IPS-20b (cell line): ENCODE results near the gene LHFPL3.

Experiments
- H3K27ac ChIP-seq: one replicate; pipeline ENCODE4 v1.5.1; 2013; ENCODE audit warnings: low read length
- H3K27me3 ChIP-seq: 2 replicates; pipeline ENCODE4 v1.6.1; 2013; ENCODE audit warnings: mild to moderate bottlenecking, low read length, inconsistent platforms; ENCODE audit not compliant: insufficient read depth
- H3K36me3 ChIP-seq: 2 replicates; pipeline ENCODE4 v1.6.1; 2013; ENCODE audit warnings: low read depth, mild to moderate bottlenecking, inconsistent platforms, low read length, moderate library complexity; ENCODE audit not compliant: insufficient read depth
- H3K4me1 ChIP-seq: 2 replicates; pipeline ENCODE4 v1.6.1; 2013; ENCODE audit warnings: mild to moderate bottlenecking, control low read depth, inconsistent platforms, low read length, moderate library complexity; ENCODE audit not compliant: insufficient read depth
- H3K4me3 ChIP-seq: 2 replicates; pipeline ENCODE4 v1.5.1; 2013; ENCODE audit warnings: mild to moderate bottlenecking, low read length, inconsistent platforms
- H3K9ac ChIP-seq: 2 replicates; pipeline ENCODE4 v1.6.1; 2013; ENCODE audit warnings: low read depth, mild to moderate bottlenecking, inconsistent platforms, low read length, moderate library complexity
- H3K9me3 ChIP-seq: 2 replicates; pipeline ENCODE4 v1.6.1; 2013; ENCODE audit warnings: mild to moderate bottlenecking, low read depth, low read length, inconsistent platforms; ENCODE audit not compliant: insufficient read depth

Gene LHFPL3

DNA sequence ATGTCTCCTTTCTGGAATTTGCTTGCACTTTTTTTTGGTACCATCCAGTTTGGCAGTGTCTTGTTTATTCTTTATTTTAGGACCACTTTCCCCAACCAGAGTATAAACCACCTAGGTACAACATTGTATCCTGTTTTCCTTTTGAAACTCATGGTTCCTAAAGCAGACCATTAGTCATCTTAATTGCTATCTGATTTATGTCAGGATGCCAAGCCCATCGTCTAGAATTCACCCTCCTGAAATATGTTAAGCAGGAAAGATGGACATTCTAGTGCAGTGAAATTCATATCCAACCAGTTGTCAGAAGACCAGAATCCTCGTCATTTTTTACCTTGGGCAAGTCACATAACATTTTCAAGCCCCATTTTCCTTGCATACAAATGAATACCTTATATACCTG lies 462.0 kb downstream of the LHFPL3 start:
- H3K36me3 ChIP-seq, result no peaks in the 10 kb centered on the region
- H3K27me3 ChIP-seq, result no peaks in the 10 kb centered on the region
- no peak overlapping the region for H3K4me3 ChIP-seq
- no peak overlapping the region for H3K9ac ChIP-seq
- H3K27ac ChIP-seq, result no peak overlapping the region
- no peaks in the 10 kb centered on the region for H3K4me1 ChIP-seq
- no peaks in the 10 kb centered on the region for H3K9me3 ChIP-seq

DNA sequence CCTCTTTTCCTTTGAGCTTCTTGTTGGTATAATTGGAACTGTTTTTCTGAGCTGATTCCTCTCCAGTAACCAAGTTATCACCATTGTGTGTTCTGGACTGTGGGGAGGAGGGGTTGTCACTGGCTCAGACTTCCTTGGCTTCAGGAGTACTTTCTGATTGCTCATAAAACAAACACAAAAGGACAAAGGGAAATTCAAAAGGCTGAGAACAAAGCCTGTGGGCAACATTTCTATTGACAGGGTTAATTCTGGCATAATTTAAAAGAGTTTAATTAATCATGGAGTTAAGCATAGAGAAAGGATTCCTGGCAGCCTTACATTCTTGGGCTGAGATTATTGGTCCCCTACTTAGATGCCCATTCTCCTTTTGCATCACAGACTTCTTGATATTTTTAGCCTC lies 462.7 kb downstream of the LHFPL3 start:
- H3K9me3 ChIP-seq, result no peaks in the 10 kb centered on the region
- no peak overlapping the region for H3K4me3 ChIP-seq
- no peaks in the 10 kb centered on the region for H3K27me3 ChIP-seq
- no peaks in the 10 kb centered on the region for H3K36me3 ChIP-seq
- no peak overlapping the region for H3K27ac ChIP-seq
- no peaks in the 10 kb centered on the region for H3K4me1 ChIP-seq
- no peak overlapping the region for H3K9ac ChIP-seq

DNA sequence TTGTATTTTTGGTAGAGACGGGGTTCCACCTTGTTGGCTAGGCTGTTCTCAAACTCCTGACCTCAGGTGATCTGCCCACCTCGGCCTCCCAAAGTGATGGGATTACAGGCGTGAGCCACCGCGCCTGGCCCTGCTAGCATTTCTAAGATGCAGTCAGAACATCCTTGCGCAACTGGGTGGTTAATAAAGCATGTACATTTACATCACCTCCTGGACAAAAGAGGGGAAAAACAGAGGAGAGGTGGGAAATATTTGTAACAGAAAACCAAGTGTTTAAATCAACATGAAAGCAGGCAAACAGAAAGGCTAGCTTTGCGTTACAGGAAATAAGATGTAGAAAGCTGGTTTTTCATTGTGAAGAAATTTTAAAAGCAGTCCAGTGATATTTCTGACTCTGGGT lies 464.7 kb downstream of the LHFPL3 start:
- no peaks in the 10 kb centered on the region for H3K4me1 ChIP-seq
- no peak overlapping the region for H3K9ac ChIP-seq
- H3K36me3 ChIP-seq, result no peaks in the 10 kb centered on the region
- no peaks in the 10 kb centered on the region for H3K27me3 ChIP-seq
- no peaks in the 10 kb centered on the region for H3K9me3 ChIP-seq
- no peak overlapping the region for H3K4me3 ChIP-seq
- no peak overlapping the region for H3K27ac ChIP-seq

DNA sequence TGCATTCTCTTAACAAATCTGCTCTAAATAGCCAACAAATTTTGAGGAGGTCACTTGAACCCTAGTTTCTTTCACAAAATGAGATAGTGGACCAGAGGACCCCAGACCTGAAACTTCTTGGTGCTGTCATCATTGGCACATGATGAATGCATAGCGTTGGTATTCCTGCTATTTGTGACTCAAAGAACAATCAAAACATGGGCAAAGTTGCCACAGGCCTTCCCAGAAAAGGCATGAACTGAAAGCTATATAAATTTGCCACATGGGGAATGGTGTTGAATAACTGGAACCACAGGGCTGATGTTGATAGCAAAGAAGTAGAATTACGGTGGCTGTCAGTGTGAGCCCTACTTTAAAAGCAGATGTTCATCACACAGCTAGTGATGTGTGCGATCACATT lies 465.8 kb downstream of the LHFPL3 start:
- H3K36me3 ChIP-seq, result no peaks in the 10 kb centered on the region
- H3K9ac ChIP-seq, result no peak overlapping the region
- no peak overlapping the region for H3K4me3 ChIP-seq
- no peaks in the 10 kb centered on the region for H3K9me3 ChIP-seq
- H3K27ac ChIP-seq, result no peak overlapping the region
- H3K4me1 ChIP-seq, result no peaks in the 10 kb centered on the region
- H3K27me3 ChIP-seq, result no peaks in the 10 kb centered on the region

DNA sequence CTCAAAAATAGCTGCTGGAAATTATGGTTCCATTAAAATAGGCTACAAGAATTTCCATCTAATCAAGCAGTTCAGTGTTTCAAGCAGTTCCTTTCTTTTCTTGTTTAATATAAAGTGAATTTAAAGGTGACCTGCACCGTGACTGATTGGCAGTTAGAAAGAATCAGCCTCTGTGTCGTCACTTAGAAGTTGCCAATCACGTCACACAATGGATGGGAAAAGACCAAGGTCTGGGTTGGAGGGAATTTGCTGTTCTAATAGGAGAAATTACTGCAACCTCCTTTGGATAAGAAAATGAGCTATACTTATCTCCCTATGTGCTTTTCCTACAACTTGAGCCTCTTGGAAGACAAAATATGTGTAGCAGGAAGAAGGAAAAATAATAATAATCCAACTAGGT lies 466.2 kb downstream of the LHFPL3 start:
- no peaks in the 10 kb centered on the region for H3K27me3 ChIP-seq

DNA sequence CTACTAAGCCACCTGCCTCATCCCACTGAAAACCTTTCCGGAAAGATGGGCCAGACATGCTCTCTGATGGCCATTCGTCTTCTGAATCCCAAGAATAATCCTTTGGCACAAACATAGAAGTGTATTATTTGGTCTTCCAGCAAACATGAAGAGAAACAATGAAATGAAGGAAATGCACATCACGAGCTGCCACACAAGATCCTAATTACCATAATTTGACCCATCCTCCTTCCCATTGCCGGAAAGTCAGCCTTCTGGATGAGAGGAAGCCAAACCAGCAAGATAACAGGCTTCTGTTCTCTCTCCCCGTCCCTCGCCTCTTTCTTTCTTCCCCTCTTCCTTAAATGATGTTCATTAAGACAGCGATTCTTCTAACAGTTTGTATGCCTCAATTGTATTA lies 466.7 kb downstream of the LHFPL3 start:
- H3K36me3 ChIP-seq, result no peaks in the 10 kb centered on the region
- no peak overlapping the region for H3K4me3 ChIP-seq
- no peak overlapping the region for H3K9ac ChIP-seq
- H3K27ac ChIP-seq, result no peak overlapping the region
- no peaks in the 10 kb centered on the region for H3K9me3 ChIP-seq
- no peaks in the 10 kb centered on the region for H3K4me1 ChIP-seq
- no peaks in the 10 kb centered on the region for H3K27me3 ChIP-seq

More for the DNA sequence above, 466.2 kb downstream of the LHFPL3 start:
- Histone ChIP-seq H3K9me3 (no peaks in the 10 kb centered on the region), H3K4me3 (no peak overlapping the region), H3K4me1 (no peaks in the 10 kb centered on the region), H3K9ac (no peak overlapping the region), H3K36me3 (no peaks in the 10 kb centered on the region), H3K27ac (no peak overlapping the region)

DNA sequence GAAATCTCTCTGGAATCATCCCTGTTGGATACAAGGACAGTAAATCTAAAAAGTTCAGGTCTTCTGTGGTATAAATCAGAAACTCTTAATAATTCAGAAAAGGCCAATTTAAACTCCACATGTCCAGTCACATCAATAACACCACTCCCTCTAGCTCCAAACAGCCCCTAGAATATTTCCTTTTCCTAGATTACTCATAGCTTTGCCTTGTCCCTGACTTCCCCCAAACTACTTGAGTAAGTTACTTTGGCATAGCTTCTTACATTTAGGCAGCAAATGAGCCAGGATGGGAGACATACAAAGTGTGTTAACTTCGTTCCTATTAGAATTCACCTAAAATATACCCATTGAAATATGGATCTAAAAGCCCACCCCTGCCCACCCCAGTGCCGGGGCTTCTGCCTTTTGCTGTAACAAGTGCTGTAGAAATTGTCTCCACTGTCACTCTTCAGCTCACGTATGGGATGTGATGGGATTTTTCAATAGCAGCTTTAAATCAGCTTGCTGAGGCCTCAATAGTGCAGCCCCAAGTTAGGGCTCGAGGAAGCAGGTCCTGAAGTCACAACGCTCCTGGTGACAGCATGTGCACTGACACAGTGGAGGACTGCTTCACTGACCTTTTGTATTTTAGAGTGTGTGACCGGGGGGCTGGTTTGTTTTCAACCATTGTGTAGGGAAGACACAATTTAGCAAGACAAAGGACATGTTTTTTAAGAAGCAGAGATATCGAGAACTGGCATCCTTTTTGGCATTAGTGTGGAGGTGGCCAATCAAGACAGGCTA lies 467.4 kb downstream of the LHFPL3 start:
- Histone ChIP-seq H3K9me3 (no peaks in the 10 kb centered on the region), H3K4me3 (no peak overlapping the region), H3K36me3 (no peaks in the 10 kb centered on the region), H3K4me1 (no peaks in the 10 kb centered on the region), H3K27me3 (no peaks in the 10 kb centered on the region), H3K27ac (no peak overlapping the region), H3K9ac (no peak overlapping the region)

DNA sequence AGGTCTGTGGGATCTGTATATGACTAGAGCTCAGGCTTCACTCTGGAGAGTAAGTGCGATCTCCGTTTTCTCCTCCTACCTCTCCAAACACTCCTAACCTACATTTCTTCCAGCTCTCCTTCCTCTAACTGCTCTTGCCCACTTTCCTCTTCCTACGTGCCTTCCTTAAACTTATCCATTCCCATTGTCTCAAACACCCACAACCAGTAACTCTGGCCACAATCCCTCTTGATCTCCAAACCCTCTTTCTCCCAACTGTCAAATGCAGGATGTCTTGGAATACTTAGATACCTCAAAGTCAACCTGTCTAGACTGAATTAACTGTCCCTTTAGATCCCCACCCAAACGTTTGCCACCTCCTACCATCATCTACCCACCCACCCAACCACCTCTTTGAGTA lies 471.9 kb downstream of the LHFPL3 start:
- Histone ChIP-seq H3K9me3 (no peaks in the 10 kb centered on the region), H3K4me1 (no peaks in the 10 kb centered on the region), H3K27me3 (no peaks in the 10 kb centered on the region), H3K36me3 (no peaks in the 10 kb centered on the region), H3K27ac (no peak overlapping the region), H3K4me3 (no peak overlapping the region), H3K9ac (no peak overlapping the region)

DNA sequence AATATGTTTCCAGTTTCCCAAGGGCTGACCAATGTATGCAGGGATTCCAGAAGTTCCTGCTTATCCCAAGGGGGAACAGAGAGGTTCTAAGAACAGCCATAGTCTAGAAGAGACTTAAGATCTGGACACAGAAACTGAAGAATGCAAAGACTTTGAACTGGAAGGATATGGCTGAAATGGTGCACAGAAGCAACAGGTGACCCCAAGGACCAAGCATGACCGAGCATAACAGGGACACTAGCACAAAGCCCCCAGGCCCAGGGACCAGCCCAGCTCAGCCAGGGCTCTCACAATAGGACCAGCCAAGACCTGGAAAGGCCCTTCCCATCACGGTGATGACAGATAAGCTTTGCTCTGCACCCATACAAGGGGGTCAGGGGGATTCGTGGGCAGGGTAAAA lies 472.6 kb downstream of the LHFPL3 start:
- Histone ChIP-seq H3K9ac (no peak overlapping the region), H3K9me3 (no peaks in the 10 kb centered on the region), H3K27ac (no peak overlapping the region), H3K36me3 (no peaks in the 10 kb centered on the region), H3K27me3 (no peaks in the 10 kb centered on the region), H3K4me3 (no peak overlapping the region), H3K4me1 (no peaks in the 10 kb centered on the region)

DNA sequence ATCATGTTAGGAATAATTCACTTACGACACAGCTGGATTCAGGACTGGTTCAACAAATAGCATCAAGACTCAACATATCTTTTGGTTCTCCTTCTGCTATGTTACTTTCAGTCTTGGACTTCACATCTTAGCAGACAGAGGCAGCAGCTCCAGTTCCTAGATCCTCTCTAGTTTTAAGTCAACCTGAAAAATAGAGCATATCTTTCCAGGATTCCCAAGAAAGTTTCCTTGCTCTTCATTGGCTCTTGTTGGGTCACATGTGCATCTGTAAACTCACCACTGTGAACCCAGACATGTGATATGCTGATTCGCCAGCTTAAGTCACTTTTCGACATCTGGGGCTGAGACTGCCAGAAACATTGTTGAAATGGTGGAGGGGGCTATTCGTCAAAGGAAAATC lies 475.5 kb downstream of the LHFPL3 start:
- Histone ChIP-seq H3K9me3 (no peaks in the 10 kb centered on the region), H3K9ac (no peak overlapping the region), H3K4me3 (no peak overlapping the region), H3K27me3 (no peaks in the 10 kb centered on the region), H3K4me1 (no peaks in the 10 kb centered on the region), H3K27ac (no peak overlapping the region), H3K36me3 (no peaks in the 10 kb centered on the region)

DNA sequence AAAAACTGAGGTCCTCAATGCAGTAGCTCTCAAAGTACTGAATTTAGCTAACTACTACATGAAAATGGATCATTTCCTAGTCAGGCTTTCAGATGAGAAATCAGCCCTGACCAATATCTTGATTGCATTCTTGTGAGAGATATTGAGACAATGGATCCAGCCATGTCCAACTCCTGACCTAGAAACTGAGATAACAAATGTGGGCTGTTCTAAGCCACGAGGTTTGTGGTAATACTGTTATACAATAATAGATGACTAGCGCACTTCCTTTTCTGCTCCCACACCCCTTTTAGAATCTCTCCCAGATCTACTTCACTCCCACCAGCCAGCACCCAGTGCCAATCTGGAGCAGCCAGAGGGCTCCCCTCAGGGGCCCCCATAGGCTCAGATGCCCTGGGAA lies 476.3 kb downstream of the LHFPL3 start:
- no peaks in the 10 kb centered on the region for H3K36me3 ChIP-seq
- no peak overlapping the region for H3K4me3 ChIP-seq
- no peaks in the 10 kb centered on the region for H3K27me3 ChIP-seq
- H3K27ac ChIP-seq, result no peak overlapping the region
- H3K9me3 ChIP-seq, result no peaks in the 10 kb centered on the region
- no peak overlapping the region for H3K9ac ChIP-seq
- no peaks in the 10 kb centered on the region for H3K4me1 ChIP-seq

DNA sequence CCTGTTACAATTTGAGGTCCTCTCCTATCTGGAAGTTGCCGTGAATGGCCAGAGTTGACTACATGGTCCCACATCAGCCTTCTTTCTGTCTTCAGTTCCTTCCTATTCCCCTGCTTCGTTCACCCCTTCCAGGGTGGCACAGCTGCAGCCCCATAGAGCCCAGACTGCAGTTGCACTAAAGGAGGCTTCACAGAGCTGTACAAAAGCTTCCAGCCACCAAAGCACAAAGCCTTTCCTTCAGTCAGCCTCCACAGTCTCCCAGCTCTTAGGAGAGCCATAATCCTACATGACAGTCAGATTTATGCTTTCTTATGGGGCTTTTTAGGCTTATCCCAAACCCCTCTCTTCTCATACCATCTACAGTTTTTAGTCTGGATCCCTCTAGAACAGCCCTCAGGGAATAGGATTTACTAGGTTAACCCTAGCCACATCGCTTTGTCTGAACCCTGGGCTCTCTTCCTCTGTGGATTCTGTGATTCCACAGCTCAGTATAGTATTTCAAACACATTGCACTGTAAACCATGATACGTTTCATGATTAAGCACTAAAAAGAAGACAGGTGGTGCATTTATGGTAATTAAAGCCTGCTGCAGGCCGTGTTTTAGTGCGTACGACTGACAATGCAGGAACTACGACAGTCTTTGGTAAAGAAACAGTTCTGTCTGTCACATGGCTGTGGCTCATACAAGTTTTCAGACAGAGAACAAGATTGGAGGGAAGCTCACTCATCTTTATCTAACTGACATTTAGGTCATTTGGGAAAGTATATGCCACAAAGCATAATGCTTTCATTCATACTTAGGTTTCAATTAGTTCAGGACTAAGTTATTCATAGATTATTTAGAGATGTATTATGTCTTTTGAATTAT lies 477.3 kb downstream of the LHFPL3 start:
- Histone ChIP-seq H3K9me3 (no peaks in the 10 kb centered on the region), H3K27ac (no peak overlapping the region), H3K27me3 (no peaks in the 10 kb centered on the region), H3K36me3 (no peaks in the 10 kb centered on the region), H3K4me3 (no peak overlapping the region), H3K4me1 (no peaks in the 10 kb centered on the region), H3K9ac (no peak overlapping the region)
